Heart left ventricle (tissue), 13 donors: ENCODE results near the gene CRYL1.

Source experiments
- POLR2A ChIP-seq, 2 donors: fragments of 450-650 bp; IDR thresholded peaks; one replicate each; pipeline ENCODE4 v1.6.1; 2017; ENCODE audit warnings: antibody characterized with exemption in 2 of 2, mild to moderate bottlenecking in 2 of 2, moderate library complexity in 2 of 2
- TF ChIP-seq, protein P1 (sequence below), 12 donors: fragments of 200-600 bp; sonication (generic) in 4 of 12; IDR thresholded peaks; one replicate each; pipeline versions ENCODE4 v1.5.0 to v1.8.0; 2018 to 2022; ENCODE audit warnings: antibody characterized with exemption in 12 of 12, mild to moderate bottlenecking in 5 of 12
- donor health status: ischemic (EF 13 %, LVEDD 7.1; RV severe dilation, severe dysfunction).
- donor health status: DM: no; HTN: yes; CAD: no.
- donor health status: DM: no; HTN: no; CAD: no.
- donor health status: ischemic (EF 25% LVEDD 6.9; RV normal size, moderate dysfunction).
- donor health status: ischemic (EF 25% LVEDD 5.7; RV mildly dilated, moderate dysfunction).
- donor health status: ischemic (EF 35%, LVEDD 5.7; RV mildly dilated, moderate dysfunction).
- donor health status: nonischemic (EF 11% LVEDD 7.7; RV severe dilation, severe dysfunction).
- donor health status: DM: yes; HTN: yes; CAD: no.
- donor health status: PGD.
- donor health status: ischemic (EF 29% LVEDD 5.4; RV normal size, mild dysfunction).
- donor health status: nonischemic (EF 23%, LVEDD 6.1; RV moderate dilation, normal function).

DNA sequence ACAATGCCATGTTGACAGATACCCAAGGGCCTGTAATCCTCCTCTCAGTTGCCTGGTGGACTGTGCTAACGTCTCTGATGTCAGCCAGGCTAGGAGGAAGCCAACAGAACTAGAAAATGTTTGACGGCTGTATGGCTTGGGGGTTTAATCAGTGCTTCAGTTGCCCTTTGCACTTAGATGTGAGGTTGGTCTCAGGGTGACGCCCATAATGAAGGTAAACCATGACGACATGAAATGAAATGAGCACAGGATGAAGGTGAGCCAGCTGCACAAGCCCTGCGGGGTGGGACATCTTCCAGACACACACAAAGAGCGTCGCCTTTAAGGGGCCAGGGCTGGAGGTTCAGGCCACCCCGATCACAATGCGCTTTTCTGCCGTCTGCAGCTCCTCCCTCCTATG, 127.2 kb downstream of the CRYL1 start:
- TF ChIP-seq POLR2A (IDR thresholded peaks at IDR 0.05) = no peak
- TF ChIP-seq, protein P1, sequence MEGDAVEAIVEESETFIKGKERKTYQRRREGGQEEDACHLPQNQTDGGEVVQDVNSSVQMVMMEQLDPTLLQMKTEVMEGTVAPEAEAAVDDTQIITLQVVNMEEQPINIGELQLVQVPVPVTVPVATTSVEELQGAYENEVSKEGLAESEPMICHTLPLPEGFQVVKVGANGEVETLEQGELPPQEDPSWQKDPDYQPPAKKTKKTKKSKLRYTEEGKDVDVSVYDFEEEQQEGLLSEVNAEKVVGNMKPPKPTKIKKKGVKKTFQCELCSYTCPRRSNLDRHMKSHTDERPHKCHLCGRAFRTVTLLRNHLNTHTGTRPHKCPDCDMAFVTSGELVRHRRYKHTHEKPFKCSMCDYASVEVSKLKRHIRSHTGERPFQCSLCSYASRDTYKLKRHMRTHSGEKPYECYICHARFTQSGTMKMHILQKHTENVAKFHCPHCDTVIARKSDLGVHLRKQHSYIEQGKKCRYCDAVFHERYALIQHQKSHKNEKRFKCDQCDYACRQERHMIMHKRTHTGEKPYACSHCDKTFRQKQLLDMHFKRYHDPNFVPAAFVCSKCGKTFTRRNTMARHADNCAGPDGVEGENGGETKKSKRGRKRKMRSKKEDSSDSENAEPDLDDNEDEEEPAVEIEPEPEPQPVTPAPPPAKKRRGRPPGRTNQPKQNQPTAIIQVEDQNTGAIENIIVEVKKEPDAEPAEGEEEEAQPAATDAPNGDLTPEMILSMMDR (IDR thresholded peaks at IDR 0.05) = no peak
